ENCODE data around the gene WNT7A.
"Not testable (repeated sequence)": the region's sequence is repeated elsewhere in the genome, so short reads cannot be mapped to it uniquely, and the experiment has no call there.

The WNT7A gene

GRCh38 chr3:13865106-13865505 is 14.8 kb downstream of the WNT7A start:
- no peak for DNase-seq

- DNase-seq = no peak
Measured at GRCh38 chr3:13863965-13864595, 15.8 kb downstream of the WNT7A start.

GRCh38 chr3:13863382-13863952 is 16.4 kb downstream of the WNT7A start:
- DNase-seq = no peak

GRCh38 chr3:13861461-13861860 is 18.4 kb downstream of the WNT7A start:
- no peak for DNase-seq

GRCh38 chr3:13860001-13860400 is 19.9 kb downstream of the WNT7A start:
- no peak for DNase-seq

DNA sequence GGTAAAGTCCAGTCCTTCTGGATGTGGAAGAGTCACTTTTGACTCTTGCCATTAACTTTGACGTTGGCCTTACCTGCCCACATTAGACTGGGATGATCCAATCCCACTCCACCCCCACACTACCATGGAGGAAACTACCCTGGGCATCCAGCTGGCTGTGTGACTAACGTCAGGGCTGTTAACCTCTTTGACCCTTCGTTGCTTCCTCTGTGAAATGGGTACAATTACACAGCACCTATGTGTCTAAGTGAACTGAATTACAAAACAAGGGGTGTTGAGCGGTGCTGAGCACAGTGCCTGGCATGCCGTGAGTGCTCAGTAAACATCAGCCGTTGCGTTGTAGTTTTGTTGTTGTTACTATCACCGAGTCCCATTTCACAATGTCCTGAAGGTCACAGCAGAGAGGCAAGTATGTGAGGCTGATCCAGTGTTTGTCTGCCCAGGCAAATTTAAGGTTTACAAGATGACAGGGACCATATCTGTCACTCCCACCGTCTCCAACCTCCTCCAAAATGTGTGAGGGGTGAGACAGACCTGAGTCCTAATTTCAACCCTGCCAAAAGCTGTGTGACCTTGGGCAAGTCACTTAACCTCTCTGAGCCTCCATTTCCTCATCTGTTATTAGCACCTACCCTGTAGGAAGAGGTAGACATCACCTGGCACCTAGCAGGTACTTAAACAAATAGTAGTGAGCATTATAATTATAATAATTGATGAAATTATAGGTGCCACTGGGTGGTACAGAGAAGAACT is 20.9 kb downstream of the WNT7A start:
- no peak for DNase-seq

- DNase-seq = no peak
Measured at GRCh38 chr3:13857702-13858380, 22.0 kb downstream of the WNT7A start.

DNA sequence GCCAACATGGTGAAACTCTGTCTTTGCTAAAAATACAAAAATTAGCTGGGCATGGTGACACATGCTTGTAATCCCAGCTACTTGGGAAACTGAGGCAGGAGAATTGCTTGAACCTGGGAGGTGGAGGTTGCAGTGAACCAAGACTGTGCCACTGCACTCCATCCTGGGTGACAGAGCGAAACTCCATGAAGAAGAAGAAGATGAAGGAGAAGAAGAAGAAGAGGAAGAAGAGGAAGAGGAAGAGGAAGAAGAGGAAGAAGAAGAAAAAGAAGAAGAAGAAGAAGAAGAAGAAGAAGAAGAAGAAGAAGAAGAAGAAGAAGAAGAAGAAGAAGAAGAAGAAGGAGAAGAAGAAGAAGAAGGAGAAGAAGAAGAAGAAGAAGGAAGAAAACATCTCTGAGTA is 23.2 kb downstream of the WNT7A start:
- not testable (repeated sequence) for DNase-seq

DNA sequence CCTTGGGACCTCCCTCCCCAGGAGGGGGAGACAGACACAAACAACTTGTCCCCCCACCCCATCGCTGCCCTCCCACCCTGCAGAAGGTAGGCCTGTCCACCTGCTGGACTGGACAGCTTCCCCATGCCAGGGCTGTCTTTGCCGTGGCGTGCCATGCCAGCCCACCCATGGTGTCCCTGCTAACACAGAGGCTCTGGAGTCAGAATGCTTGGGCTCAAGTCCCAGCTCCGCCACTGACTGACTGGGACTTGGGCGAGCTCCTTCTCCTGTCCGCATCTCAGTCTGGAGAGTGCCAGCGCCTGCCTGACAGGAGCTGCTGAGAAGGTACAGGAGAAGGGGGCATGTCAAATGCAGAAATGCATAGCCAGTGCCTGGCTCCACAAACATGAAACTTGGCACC is 23.9 kb downstream of the WNT7A start:
- no peak for DNase-seq

DNA sequence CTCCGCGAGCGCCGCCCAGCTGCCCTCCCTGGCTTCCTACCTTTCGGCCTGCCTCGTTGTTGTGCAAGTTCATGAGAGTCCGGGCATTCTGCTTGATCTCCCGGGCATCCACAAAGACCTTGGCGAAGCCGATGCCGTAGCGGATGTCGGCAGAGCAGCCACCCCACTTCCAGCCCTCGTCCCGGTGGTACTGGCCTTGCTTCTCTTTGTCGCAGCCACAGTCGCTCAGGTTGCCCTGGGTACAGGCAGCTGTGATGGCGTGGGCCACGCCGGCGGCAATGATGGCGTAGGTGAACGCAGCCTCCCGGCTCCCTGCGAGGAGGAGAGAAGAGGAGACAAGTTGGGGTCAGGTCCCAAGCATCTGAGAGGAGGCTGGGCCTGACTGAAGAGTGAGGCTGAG is 25.4 kb downstream of the WNT7A start:
- no peak for DNase-seq

DNA sequence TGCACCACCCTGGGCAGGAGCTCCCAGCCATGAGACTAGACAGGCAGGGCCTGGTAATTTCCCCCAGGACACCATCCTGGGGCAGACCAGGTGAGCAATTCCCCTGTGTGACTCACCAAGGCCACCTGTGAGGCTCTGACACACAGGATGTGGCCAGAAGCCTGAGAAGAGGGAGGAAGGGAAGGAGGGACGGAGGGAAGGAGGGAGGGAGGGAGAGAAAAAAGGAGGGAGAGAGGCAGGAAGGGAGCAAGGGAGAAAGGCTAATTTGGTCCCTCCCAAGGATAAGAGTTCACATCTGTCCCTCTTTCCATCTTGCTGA is 25.9 kb downstream of the WNT7A start:
- DNase-seq = no peak

DNA sequence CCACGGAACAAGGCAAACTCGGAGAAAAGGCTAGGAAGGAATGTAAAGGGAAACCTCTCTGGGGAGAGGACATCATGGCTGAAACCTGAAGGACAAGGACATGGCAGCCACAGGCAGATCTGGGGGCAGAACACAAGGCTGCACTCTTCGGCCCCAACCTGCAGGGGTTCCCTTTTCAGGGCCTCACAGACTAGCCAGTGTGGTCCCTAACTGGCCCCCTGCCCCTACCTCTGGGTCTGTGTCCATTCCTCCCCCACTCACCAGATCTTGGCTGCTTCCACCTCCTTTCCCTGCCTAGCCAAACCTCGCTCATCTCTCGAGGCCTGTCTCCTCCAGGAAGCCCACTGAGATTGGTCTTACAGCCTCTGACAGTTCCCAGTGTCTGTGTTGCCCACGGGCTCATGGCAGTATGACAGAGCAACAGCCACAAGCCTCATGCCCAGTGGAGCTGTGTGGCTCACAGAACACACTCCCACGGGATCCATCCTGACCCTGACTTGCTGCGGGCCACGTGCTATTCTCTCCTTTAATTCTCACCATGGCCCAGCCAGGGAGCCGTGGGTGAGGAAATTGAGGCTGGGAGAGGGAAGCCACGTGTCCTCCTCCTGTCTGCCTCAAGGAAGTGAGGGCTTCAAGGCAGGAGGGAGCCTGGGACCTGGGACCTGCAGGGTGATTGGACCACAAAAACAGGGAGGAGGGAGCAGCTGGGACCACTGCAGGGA is 26.5 kb downstream of the WNT7A start:
- DNase-seq = no peak

- DNase-seq = no peak
Measured at GRCh38 chr3:13852638-13853009, 27.2 kb downstream of the WNT7A start.

DNA sequence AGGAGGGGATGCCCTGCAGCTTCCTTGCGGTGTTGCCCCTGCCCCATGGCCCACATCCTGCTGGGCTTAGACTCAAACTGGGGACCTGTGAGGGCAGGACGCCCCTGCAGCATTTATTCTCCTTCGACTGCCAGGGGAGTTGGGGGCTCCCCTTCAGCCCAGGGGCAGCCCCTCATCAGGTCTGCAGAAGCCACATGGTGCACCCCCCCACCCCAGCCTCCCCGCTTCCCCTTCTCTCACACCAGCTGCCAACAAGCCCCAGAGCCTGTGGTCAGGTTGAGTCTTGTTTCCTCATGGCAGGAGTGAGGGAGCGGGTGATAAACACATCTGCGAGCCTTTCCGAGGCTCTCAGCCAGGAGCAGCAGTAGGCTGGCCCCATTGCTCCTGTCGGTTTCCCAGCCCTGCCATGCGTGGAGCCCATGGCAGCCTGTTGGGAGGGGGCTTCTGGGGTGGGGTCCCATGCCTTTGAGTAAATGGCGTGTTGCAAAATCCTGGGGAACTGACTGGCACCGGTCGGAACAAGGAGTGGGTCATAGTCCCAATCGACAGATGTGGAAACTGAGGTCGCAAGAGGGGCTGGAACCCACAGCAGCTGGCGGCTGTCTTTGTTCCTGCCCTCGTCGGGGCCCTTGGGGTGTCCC is 27.8 kb downstream of the WNT7A start:
- no peak for DNase-seq

- no peak for DNase-seq
Measured at GRCh38 chr3:13851091-13851849, 28.6 kb downstream of the WNT7A start.

- DNase-seq = no peak
Measured at GRCh38 chr3:13850161-13850945, 29.5 kb downstream of the WNT7A start.

- no peak for DNase-seq
Measured at GRCh38 chr3:13849018-13849417, 30.9 kb downstream of the WNT7A start.

DNA sequence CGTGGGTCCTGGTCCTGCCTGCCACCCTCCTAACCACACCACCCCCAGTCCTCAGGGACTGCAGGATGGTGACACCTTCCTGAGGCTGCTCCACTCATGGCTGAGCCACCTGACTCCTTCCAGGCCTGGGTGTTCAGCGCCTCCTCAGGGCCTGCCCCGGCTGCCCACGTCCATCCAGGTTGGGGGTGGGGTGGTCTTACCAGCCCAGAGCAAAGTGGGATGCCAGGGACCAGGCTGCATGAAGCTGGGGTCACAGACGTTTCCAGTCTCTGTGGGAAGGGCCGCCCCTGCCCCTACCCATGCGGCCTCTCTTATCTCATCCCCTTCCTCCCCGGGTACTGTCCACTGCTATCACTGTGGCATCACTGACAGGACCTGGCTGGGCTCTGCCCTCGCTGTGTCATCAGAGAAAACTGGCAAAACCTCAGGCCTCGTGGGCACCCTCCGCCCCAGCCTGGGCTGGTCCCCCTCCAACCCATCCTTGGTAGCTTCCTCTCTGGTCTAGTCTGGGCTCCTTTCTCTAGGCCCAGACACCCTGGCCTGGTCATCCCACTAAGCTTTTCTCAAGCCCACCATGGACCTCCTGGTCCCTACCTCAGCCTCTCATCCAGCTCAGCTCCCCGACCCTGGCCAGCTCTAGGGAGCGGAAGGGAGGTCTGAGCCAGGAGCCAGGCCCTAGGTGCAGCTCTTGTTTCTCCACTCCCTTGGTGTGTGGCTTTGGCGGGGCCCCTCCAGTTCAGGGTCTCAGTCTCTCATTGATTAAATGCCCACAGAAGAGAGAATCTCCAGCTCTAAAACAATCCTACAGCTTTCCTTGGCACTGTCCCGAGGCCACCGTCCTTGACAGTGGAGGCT is 32.9 kb downstream of the WNT7A start:
- DNase-seq = no peak

DNA sequence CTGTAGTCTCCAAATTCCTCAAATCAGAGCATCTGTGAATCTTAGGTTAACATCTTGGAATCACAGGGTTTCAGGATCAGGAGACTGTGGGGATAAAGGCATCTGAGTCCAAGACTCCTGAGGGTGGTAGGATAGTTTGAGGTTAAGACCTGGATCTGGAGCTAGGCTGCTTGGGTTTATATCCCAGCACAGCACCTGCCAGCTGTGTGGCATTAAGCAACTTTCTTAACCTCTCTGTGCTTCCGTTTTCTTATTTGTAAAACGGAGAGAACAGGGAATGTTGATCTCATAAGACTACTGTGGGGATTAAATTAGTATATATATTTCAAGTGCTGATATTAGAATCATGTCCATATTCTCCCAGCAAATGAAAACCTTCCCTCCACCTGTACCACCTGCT is 33.6 kb downstream of the WNT7A start:
- no peak for DNase-seq

GRCh38 chr3:13845806-13846205 is 34.1 kb downstream of the WNT7A start:
- no peak for DNase-seq

Data from amniotic stem cell (primary cell).